ENCODE measurements around the gene PFDN1. TPM values are rescaled to one million over a fixed set of nuclear protein-coding genes. Genes with fewer than 3 reads are reported as not detected.

Gene PFDN1, protein sequence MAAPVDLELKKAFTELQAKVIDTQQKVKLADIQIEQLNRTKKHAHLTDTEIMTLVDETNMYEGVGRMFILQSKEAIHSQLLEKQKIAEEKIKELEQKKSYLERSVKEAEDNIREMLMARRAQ
- total RNA-seq, result 100 to 1,000 TPM in 2 of 4 donors, 10 to 100 TPM in 2; 72.9 to 230 (median 98.4) TPM

DNA sequence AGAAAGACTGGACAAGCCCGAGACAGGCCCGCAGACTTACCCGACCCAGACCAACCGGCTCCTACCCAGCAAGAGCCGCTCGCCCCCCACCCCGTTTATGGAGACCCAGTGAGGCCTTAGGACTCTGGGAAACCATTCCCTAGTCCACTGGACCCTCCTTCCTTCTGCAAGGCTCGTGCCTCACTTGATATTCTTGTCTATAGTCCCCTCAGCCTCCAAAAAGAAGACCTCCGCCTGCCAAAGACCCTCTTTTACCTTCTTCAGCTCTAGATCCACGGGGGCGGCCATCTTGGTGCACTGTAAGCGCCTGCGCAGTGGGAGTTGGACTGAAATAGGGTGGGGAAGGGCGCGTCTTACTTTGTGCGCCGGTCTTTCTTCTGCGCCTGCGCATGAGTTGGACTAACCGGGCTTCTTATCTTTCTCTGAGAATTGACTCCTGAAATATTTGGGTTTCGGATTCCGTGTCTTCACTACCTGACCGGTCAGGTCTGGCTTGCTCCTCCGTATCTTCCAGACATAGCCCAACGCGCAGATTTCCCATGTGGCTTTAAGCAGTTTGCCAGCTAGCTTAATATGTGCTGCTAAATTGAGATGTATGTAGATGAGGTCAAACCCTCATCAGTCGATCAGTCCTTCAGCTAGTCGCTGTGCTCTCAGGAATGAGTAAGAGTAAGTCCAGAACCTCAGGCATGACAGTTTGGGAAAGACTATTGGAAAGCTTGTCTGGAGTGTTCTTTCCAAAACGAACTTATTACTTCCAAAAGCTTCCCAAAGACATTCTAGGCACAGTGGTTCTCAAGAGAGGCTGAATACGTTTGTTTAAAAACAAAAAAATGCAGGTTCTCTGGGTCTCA is at the start of gene PFDN1:
TSS of gene PFDN1 (minus strand) at position 316 of the 854 bp plus-strand sequence. CDS start at position 288, 28 bp downstream.
- Histone ChIP-seq H3K27ac (peak within 1 kb of the TSS; percentile 80 to 92 (median 91)), H3K36me3 (no peaks in the 10 kb centered on the region), H3K27me3 (no peaks in the 10 kb centered on the region), H3K4me1 (peaks cover 6 to 37% (median 21%) of the 10 kb centered on the region in 4 donors), H3K9me3 (no peaks in the 10 kb centered on the region), H3K4me3 (peak within 1 kb of the TSS; percentile 68 to 90 (median 83))
- WGBS, 2 donors (ENCODE audit: low coverage in 1 of 2), result 0 to 1% methylated on average over 11 to 30 of the region's 30 CpGs
- DNase-seq, result peak; percentile 95
- in situ Hi-C loops (cut with MboI; ENCODE audit: low pct_ligation_motif_present in 1 of 4, low pct_unique_long_range_greater_than_20kb in 1 of 4, low sequenced_read_pairs in 3 of 4) (no loop called here), intact Hi-C loops (cut with DNase I; ENCODE audit: low total_unique reads) (no loop called here)
- peak in 2 of 3 donors; percentile 27 to 31 for TF ChIP-seq POLR2AphosphoS5 (IDR thresholded peaks at IDR 0.05)
- peak; percentile 31 for TF ChIP-seq POLR2A (IDR thresholded peaks at IDR 0.05)
- TF ChIP-seq, protein P1, sequence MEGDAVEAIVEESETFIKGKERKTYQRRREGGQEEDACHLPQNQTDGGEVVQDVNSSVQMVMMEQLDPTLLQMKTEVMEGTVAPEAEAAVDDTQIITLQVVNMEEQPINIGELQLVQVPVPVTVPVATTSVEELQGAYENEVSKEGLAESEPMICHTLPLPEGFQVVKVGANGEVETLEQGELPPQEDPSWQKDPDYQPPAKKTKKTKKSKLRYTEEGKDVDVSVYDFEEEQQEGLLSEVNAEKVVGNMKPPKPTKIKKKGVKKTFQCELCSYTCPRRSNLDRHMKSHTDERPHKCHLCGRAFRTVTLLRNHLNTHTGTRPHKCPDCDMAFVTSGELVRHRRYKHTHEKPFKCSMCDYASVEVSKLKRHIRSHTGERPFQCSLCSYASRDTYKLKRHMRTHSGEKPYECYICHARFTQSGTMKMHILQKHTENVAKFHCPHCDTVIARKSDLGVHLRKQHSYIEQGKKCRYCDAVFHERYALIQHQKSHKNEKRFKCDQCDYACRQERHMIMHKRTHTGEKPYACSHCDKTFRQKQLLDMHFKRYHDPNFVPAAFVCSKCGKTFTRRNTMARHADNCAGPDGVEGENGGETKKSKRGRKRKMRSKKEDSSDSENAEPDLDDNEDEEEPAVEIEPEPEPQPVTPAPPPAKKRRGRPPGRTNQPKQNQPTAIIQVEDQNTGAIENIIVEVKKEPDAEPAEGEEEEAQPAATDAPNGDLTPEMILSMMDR (IDR thresholded peaks at IDR 0.05), result no peak

DNA sequence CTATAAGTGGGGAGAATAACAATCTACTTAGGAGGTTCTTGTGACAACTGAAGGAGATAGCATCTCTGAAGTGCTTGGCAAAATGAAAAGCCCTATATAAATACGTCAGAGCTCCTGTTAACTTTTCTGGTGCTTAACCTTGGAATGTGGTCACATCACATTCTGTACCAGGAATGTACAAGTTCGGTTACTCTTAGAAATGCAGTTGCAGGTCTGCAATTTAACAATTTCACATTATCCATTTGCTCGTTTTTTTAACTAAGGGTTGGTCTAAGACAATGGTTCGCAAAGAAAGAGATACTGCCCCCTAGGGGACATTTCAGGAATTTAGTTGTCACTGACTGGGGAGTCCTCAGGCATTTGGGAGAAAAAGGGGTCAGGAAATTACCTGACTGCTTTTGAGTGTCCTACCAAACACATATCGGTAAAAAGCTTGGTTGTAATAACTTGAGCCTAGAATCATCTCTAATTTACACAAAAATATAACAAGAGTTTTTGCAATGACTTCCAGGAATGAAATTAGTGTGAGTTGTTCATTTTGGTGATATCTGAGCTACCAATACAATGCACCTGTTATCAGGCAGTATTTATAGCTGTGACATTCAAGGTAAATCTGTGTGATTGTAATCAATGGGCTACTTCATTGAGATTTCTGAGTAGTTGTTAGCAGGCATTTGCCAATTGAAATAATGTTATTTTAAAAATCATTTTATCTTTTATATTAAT is 48.9 kb upstream of the PFDN1 start:
- Histone ChIP-seq H3K9me3 (no peaks in the 10 kb centered on the region), H3K4me3 (no peak overlapping the region), H3K27ac (no peak overlapping the region), H3K4me1 (peaks cover 19 to 39% (median 21%) of the 10 kb centered on the region in 4 donors), H3K36me3 (no peaks in the 10 kb centered on the region), H3K27me3 (no peaks in the 10 kb centered on the region)
- DNase-seq, result peak; percentile 46
- WGBS, 2 donors (ENCODE audit: low coverage in 1 of 2), result 2% methylated on average over 5 of the region's 5 CpGs; no CpG with 5 or more reads in 1 of the 2 donors
- no peak for TF ChIP-seq EP300 (IDR thresholded peaks at IDR 0.05; ENCODE audit: low read depth)
- TF ChIP-seq, protein P1 (IDR thresholded peaks at IDR 0.05), result peak; percentile 86 to 95 (median 93)
- in situ Hi-C loops (cut with MboI; ENCODE audit: low pct_ligation_motif_present in 1 of 4, low pct_unique_long_range_greater_than_20kb in 1 of 4, low sequenced_read_pairs in 3 of 4) (loop anchor here (5.0 kb wide), 3 partner anchors 104 to 114 kb away; no protein-coding TSS in a partner anchor), intact Hi-C loops (cut with DNase I; ENCODE audit: low total_unique reads) (no loop called here)

DNA sequence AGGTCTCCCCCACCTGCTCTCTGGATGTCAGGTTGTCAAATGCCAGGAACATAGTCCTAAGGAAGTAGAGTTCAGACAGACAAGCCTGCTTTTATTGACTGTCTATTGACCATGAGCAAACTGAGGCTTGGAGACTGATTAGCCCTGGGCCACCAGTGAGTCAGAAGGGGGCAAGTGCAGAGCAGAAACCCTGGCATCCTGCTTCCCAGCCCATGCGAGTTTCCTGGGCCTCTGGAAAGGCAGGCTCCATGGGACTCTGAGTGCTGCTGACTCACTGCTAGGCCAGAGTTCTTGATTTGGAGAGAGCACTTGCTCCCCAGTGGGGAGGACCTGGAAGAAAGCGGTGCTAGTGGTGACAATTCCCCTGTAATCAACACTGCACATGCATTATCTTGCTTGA is 46.3 kb upstream of the PFDN1 start:
- TF ChIP-seq, protein P1 (IDR thresholded peaks at IDR 0.05), result no peak
- TF ChIP-seq POLR2AphosphoS5 (IDR thresholded peaks at IDR 0.05), result peak in 1 of 3 donors; percentile 72
- no peak for TF ChIP-seq POLR2A (IDR thresholded peaks at IDR 0.05)
- no peak for TF ChIP-seq EP300 (IDR thresholded peaks at IDR 0.05; ENCODE audit: low read depth)
- intact Hi-C loops (cut with DNase I; ENCODE audit: low total_unique reads), result loop anchor here (2.0 to 10.0 kb wide), 2 partner anchors 106 to 174 kb away; partner anchors contain the start of gene CYSTM1
- Histone ChIP-seq H3K36me3 (no peaks in the 10 kb centered on the region), H3K9me3 (no peaks in the 10 kb centered on the region), H3K4me1 (peaks cover 19 to 56% (median 38%) of the 10 kb centered on the region in 4 donors), H3K27me3 (no peaks in the 10 kb centered on the region), H3K27ac (peak overlapping the region; percentile 86 to 95 (median 90)), H3K4me3 (no peak overlapping the region)
- peak; percentile 74 for DNase-seq
- 79% methylated on average over 2 of the region's 2 CpGs; no CpG with 5 or more reads in 1 of the 2 donors for WGBS, 2 donors (ENCODE audit: low coverage in 1 of 2)
- in situ Hi-C loops (cut with MboI; ENCODE audit: low pct_ligation_motif_present in 1 of 4, low pct_unique_long_range_greater_than_20kb in 1 of 4, low sequenced_read_pairs in 3 of 4), result no loop called here

DNA sequence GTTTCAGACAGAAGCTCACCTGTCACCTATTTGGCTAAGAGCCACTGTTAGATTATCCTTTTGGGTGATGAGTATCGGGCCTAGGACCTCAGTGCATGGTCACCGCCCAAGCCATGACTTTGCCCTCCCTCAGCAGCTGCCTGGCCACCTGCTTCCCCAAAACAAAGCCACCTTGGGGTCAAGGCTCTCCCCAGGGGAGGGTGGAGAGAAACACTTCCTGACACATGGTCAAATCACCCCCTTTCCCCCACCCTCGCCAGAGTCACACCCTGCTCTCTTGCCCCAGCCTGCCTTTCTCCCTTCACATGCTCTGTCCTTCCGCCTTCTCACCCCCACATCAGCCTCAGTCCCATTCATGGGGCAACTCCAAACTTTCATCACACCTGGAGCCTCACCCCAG is 45.2 kb upstream of the PFDN1 start:
- in situ Hi-C loops (cut with MboI; ENCODE audit: low pct_ligation_motif_present in 1 of 4, low pct_unique_long_range_greater_than_20kb in 1 of 4, low sequenced_read_pairs in 3 of 4), result no loop called here
- Histone ChIP-seq H3K4me1 (peaks cover 19 to 54% (median 38%) of the 10 kb centered on the region in 4 donors), H3K9me3 (no peaks in the 10 kb centered on the region), H3K36me3 (no peaks in the 10 kb centered on the region), H3K27me3 (no peaks in the 10 kb centered on the region), H3K4me3 (no peak overlapping the region), H3K27ac (peak overlapping the region; percentile 86 to 95 (median 90))
- TF ChIP-seq POLR2AphosphoS5 (IDR thresholded peaks at IDR 0.05), result peak in 2 of 3 donors; percentile 33 to 67
- no peak for TF ChIP-seq EP300 (IDR thresholded peaks at IDR 0.05; ENCODE audit: low read depth)
- no peak for TF ChIP-seq POLR2A (IDR thresholded peaks at IDR 0.05)
- TF ChIP-seq, protein P1 (IDR thresholded peaks at IDR 0.05), result peak in 1 of 5 experiments; percentile 9
- intact Hi-C loops (cut with DNase I; ENCODE audit: low total_unique reads), result loop anchor here (2.0 to 10.0 kb wide), 2 partner anchors 105 to 173 kb away; partner anchors contain the start of gene CYSTM1
- peak; percentile 75 for DNase-seq
- WGBS, 2 donors (ENCODE audit: low coverage in 1 of 2), result 53% methylated on average over 4 of the region's 4 CpGs; no CpG with 5 or more reads in 1 of the 2 donors

Measured in transverse colon (tissue), 4 donors.